A549 (cell line): Measurements from ENCODE around the gene ANKFY1. TPM values are rescaled to one million over a fixed set of nuclear protein-coding genes. Genes with fewer than 3 reads are reported as not detected.

ENCODE experiments used
- ATAC-seq, 2 experiments: fragments of 200-7000 bp in 1 of 2; fragments of >200 bp in 1 of 2; cut with Nextera tagmentation in 1 of 2; cut with Tn5 transposase in 1 of 2; 3 replicates each; pipeline versions ENCODE4 v1.8.0 to v1.9.1; 2018 to 2020; ENCODE audit warnings: mild to moderate bottlenecking in 1 of 2, moderate library complexity in 1 of 2
- CTCF ChIA-PET: fragments of 300-600 bp; sonication (Branson Sonifier 250); formaldehyde crosslinking; extraction: SDS; loops from one replicate; lab custom pipeline; 2021; ENCODE audit warnings: antibody characterized with exemption, inconsistent platforms; lab: Yijun Ruan, JAX
- POLR2A ChIA-PET: fragments of 350-600 bp; formaldehyde crosslinking; extraction: SDS; loops from one replicate; lab custom pipeline; 2021; ENCODE audit warnings: antibody characterized with exemption, inconsistent platforms; lab: Yijun Ruan, JAX
- DNase-seq, 2 experiments: peaks; one replicate each; pipeline versions ENCODE4 v3.0.0 to v3.0.0-alpha.2; 2011 to 2016; ENCODE audit warnings: low read depth in 1 of 2, low spot score in 1 of 2
- FAIRE-seq: peaks from 2 replicates; lab custom pipeline; 2011; peaks lifted over from hg19 to GRCh38; lab: Jason Lieb, UNC
- H3K27ac ChIP-seq, 2 experiments: fragments of >200 bp; sonication (Bioruptor Twin); formaldehyde crosslinking; 3 replicates each; pipeline ENCODE4 v1.5.1; 2016 to 2017
- H3K4me1 ChIP-seq: fragments of >200 bp; sonication (Bioruptor Twin); formaldehyde crosslinking; 3 replicates; pipeline ENCODE4 v1.6.1; 2016
- H3K4me2 ChIP-seq: fragments of >200 bp; sonication (Bioruptor Twin); formaldehyde crosslinking; 3 replicates; pipeline ENCODE4 v1.6.1; 2016
- H3K4me3 ChIP-seq: fragments of >200 bp; sonication (Bioruptor Twin); formaldehyde crosslinking; 3 replicates; pipeline ENCODE4 v1.5.1; 2016
- H3K9me3 ChIP-seq: fragments of >200 bp; sonication (Bioruptor Twin); formaldehyde crosslinking; 3 replicates; pipeline ENCODE4 v1.6.1; 2016
- ATOH8 ChIP-seq: fragments of 250-450 bp; sonication (Bioruptor Pico); IDR thresholded peaks from 2 replicates; pipeline ENCODE4 v1.5.0; 2020; ENCODE audit warnings: low read depth, mild to moderate bottlenecking, moderate library complexity
- BCL3 ChIP-seq: fragments of >200 bp; sonication (Bioruptor Twin); formaldehyde crosslinking; IDR thresholded peaks from 3 replicates; pipeline ENCODE4 v1.6.1; 2016
- CBX2 ChIP-seq: fragments of 200-600 bp; sonication (generic); IDR thresholded peaks from 2 replicates; pipeline ENCODE4 v1.6.1; 2016; ENCODE audit warnings: low read depth, mild to moderate bottlenecking, borderline replicate concordance
- CHD2 ChIP-seq: fragments of 150-350 bp; IDR thresholded peaks from 2 replicates; pipeline ENCODE4 v1.6.1; 2014; ENCODE audit warnings: low read length; ENCODE audit not compliant: partially characterized antibody
- CTCF ChIP-seq: fragments of >200 bp; sonication (Bioruptor Twin); formaldehyde crosslinking; IDR thresholded peaks from 3 replicates; pipeline ENCODE4 v1.5.1; 2016
- ELK1 ChIP-seq: fragments of 150-350 bp; IDR thresholded peaks from 2 replicates; pipeline ENCODE4 v1.6.1; 2014; ENCODE audit warnings: low read depth, mild to moderate bottlenecking, low read length
- EP300 ChIP-seq, 2 experiments: fragments of >200 bp; sonication (Bioruptor Twin); formaldehyde crosslinking; IDR thresholded peaks; 2 replicates in 1 of 2; 3 replicates in 1 of 2; pipeline ENCODE4 v1.6.1; 2016 to 2017
- ESRRA ChIP-seq: fragments of 150-350 bp; IDR thresholded peaks from 2 replicates; pipeline ENCODE4 v1.6.1; 2014; ENCODE audit warnings: mild to moderate bottlenecking, low read length, borderline replicate concordance
- FOSB ChIP-seq: fragments of 250-450 bp; sonication (Bioruptor Pico); IDR thresholded peaks from 2 replicates; pipeline ENCODE4 v1.5.0; 2020; ENCODE audit warnings: mild to moderate bottlenecking, moderate library complexity
- FOSL2 ChIP-seq, 2 experiments: fragments of 450-650 bp in 1 of 2; fragments of >200 bp in 1 of 2; sonication (Bioruptor Twin) in 1 of 2; formaldehyde crosslinking; IDR thresholded peaks; 2 replicates each; pipeline versions ENCODE4 v1.5.0 to v1.6.1; 2016 to 2020; ENCODE audit warnings: mild to moderate bottlenecking in 1 of 2, moderate library complexity in 1 of 2
- HEYL ChIP-seq: fragments of 250-450 bp; sonication (Bioruptor Pico); IDR thresholded peaks from 2 replicates; pipeline ENCODE4 v1.8.0; 2021; ENCODE audit warnings: mild to moderate bottlenecking, moderate library complexity
- HOXA7 ChIP-seq: fragments of 250-450 bp; sonication (Bioruptor Pico); IDR thresholded peaks from 2 replicates; pipeline ENCODE4 v1.5.0; 2020; ENCODE audit warnings: mild to moderate bottlenecking, moderate library complexity
- JUNB ChIP-seq: fragments of >200 bp; sonication (Bioruptor Twin); formaldehyde crosslinking; IDR thresholded peaks from 2 replicates; pipeline ENCODE4 v1.6.1; 2016
- KDM1A ChIP-seq: fragments of 200-600 bp; sonication (generic); IDR thresholded peaks from 2 replicates; pipeline ENCODE4 v1.6.1; 2016; ENCODE audit warnings: low read depth, mild to moderate bottlenecking
- KDM5A ChIP-seq: fragments of 200-600 bp; sonication (generic); IDR thresholded peaks from 2 replicates; pipeline ENCODE4 v1.6.1; 2016; ENCODE audit warnings: antibody characterized with exemption, mild to moderate bottlenecking
- MAZ ChIP-seq: fragments of 150-350 bp; IDR thresholded peaks from 2 replicates; pipeline ENCODE4 v1.6.1; 2014; ENCODE audit warnings: antibody characterized with exemption, low read depth, low read length, borderline replicate concordance
- MYC ChIP-seq: IDR thresholded peaks from 2 replicates; pipeline ENCODE4 v1.6.1; 2012; ENCODE audit warnings: mild to moderate bottlenecking, inconsistent platforms, low read length, improper control_type of control experiment, borderline replicate concordance
- NFE2L2 ChIP-seq: fragments of 150-350 bp; conservative IDR thresholded peaks from 2 replicates; pipeline ENCODE4 v1.6.1; 2014; ENCODE audit warnings: low read length
- NPAS2 ChIP-seq: fragments of 250-450 bp; sonication (Bioruptor Pico); IDR thresholded peaks from 2 replicates; pipeline ENCODE4 v1.8.0; 2022; ENCODE audit warnings: mild to moderate bottlenecking, moderate library complexity, borderline replicate concordance
- PHF8 ChIP-seq: fragments of 200-600 bp; sonication (generic); IDR thresholded peaks from 2 replicates; pipeline ENCODE4 v1.6.1; 2016; ENCODE audit warnings: low read depth, mild to moderate bottlenecking, antibody characterized with exemption, moderate library complexity, borderline replicate concordance
- RAD21 ChIP-seq, 2 experiments: fragments of >200 bp in 1 of 2; sonication (Bioruptor Twin) in 1 of 2; formaldehyde crosslinking in 1 of 2; IDR thresholded peaks in 1 of 2; conservative IDR thresholded peaks in 1 of 2; 2 replicates in 1 of 2; 3 replicates in 1 of 2; pipeline ENCODE4 v1.6.1; 2012 to 2018; ENCODE audit warnings: inconsistent platforms in 1 of 2
- REST ChIP-seq: fragments of 200-600 bp; sonication (generic); IDR thresholded peaks from 2 replicates; pipeline ENCODE4 v1.6.1; 2016; ENCODE audit warnings: antibody characterized with exemption, mild to moderate bottlenecking, moderate library complexity
- RFX5 ChIP-seq: fragments of 450-650 bp; IDR thresholded peaks from 2 replicates; pipeline ENCODE4 v1.7.1; 2014; ENCODE audit warnings: antibody characterized with exemption, mild to moderate bottlenecking, moderate library complexity
- SREBF2 ChIP-seq: fragments of 450-650 bp; IDR thresholded peaks from 2 replicates; pipeline ENCODE4 v1.6.1; 2014; ENCODE audit warnings: mild to moderate bottlenecking, moderate library complexity
- TFCP2L1 ChIP-seq: fragments of 250-450 bp; sonication (Bioruptor Pico); IDR thresholded peaks from 2 replicates; pipeline ENCODE4 v1.5.0; 2021; ENCODE audit warnings: mild to moderate bottlenecking
- ZC3H11A ChIP-seq: fragments of 450-650 bp; IDR thresholded peaks from 2 replicates; pipeline ENCODE4 v1.6.1; 2014; ENCODE audit warnings: antibody characterized with exemption, mild to moderate bottlenecking
- WGBS: methylation state at CpG from one replicate; pipeline ENCODE4 v1.1.6; 2017; ENCODE audit errors: missing lambda C conversion rate; 5-methylcytosine and 5-hydroxymethylcytosine counted together
- polyA plus RNA-seq, 4 experiments: library from polyadenylated mRNA; depleted of rRNA in 3 of 4; stranded (reverse); fragments of >200 nt; fragmentation: RNase III in 1 of 4; extraction: RNeasy Plus Mini Kit Qiagen cat#74134 plus additional on column Dnase treatment in 1 of 4; gene quantifications; 2 replicates in 3 of 4; 3 replicates in 1 of 4; pipeline ENCODE4 v1.2.3, GENCODE V29; 2011 to 2017

Gene ANKFY1
- polyA plus RNA-seq, 2 of the 4 experiments (the other 2 are of a cell fraction) = 28.5 to 51.7 TPM

- H3K27ac ChIP-seq = no peak overlapping the region
- H3K4me3 ChIP-seq = no peak overlapping the region
- no peak for TF ChIP-seq MAZ
- no peak for TF ChIP-seq MYC
- TF ChIP-seq EP300 (IDR thresholded peaks at IDR 0.05) = no peak
- no peak for TF ChIP-seq JUNB
- no peak for TF ChIP-seq ATOH8 (CRISPR knock-in tag)
- TF ChIP-seq SREBF2 = no peak
- TF ChIP-seq FOSL2 (IDR thresholded peaks at IDR 0.05) = no peak
- no peak for TF ChIP-seq FOSL2 (CRISPR knock-in tag; IDR thresholded peaks at IDR 0.05)
- no peak for TF ChIP-seq HEYL (CRISPR knock-in tag)
- no peak for TF ChIP-seq CBX2
- no peak for TF ChIP-seq PHF8
- no peak for TF ChIP-seq RFX5
- TF ChIP-seq, all 56 proteins: peak for 0
- H3K4me1 ChIP-seq = peaks cover 26% of the 10 kb centered on the region
- no peak overlapping the region for H3K4me2 ChIP-seq
- no peaks in the 10 kb centered on the region for H3K9me3 ChIP-seq
- ATAC-seq = no peak
- no peak for FAIRE-seq
- CTCF ChIA-PET = interaction anchor here (1.0 to 1.4 kb wide), 4 partner anchors 9 to 87 kb away, joined by 3 to 7 read pairs (median 3); no protein-coding TSS in a partner anchor
- 87% methylated on average over 7 of the region's 7 CpGs for WGBS
- no peak for DNase-seq
- POLR2A ChIA-PET = no interaction called here
These were observed 43.6 kb upstream of the ANKFY1 start for GRCh38 chr17:4307179-4307930.

GRCh38 chr17:4305224-4305623 lies 41.4 kb upstream of the ANKFY1 start:
- no peak for FAIRE-seq
- ChIA-PET CTCF (interaction anchor here (0.7 to 3.5 kb wide), 22 partner anchors 9 to 497 kb away, joined by 3 to 21 read pairs (median 4); no protein-coding TSS in a partner anchor), POLR2A (no interaction called here)
- Histone ChIP-seq H3K9me3 (no peaks in the 10 kb centered on the region), H3K27ac (no peak overlapping the region), H3K4me1 (peaks cover 15% of the 10 kb centered on the region), H3K4me3 (no peak overlapping the region), H3K4me2 (no peak overlapping the region)
- DNase-seq = no peak
- WGBS = 91% methylated on average over 7 of the region's 7 CpGs
- ATAC-seq = peak; percentile 24 to 42; a peak in 3 of 6 replicates
- no peak for TF ChIP-seq ESRRA
- no peak for TF ChIP-seq KDM5A
- no peak for TF ChIP-seq NPAS2 (CRISPR knock-in tag)
- TF ChIP-seq TFCP2L1 (CRISPR knock-in tag) = no peak
- no peak for TF ChIP-seq RAD21 (conservative IDR thresholded peaks at IDR 0.05 in 1 of 2, IDR thresholded peaks at IDR 0.05 in 1 of 2)
- TF ChIP-seq ZC3H11A = no peak
- TF ChIP-seq JUNB = no peak
- no peak for TF ChIP-seq BCL3
- no peak for TF ChIP-seq MYC
- TF ChIP-seq ELK1 = no peak
- no peak for TF ChIP-seq CHD2
- no peak for TF ChIP-seq HOXA7 (CRISPR knock-in tag)
- no peak for TF ChIP-seq FOSB (CRISPR knock-in tag)
- no peak for TF ChIP-seq NFE2L2
- no peak for TF ChIP-seq REST
- no peak for TF ChIP-seq CTCF
- TF ChIP-seq KDM1A = no peak
